Activated CD8-positive, alpha-beta memory T cell treated with anti-CD3 and anti-CD28 coated beads for 48 hours (primary cell): ENCODE results near the gene UBE2F.
A peak's percentile ranks its signal among the peaks of the same experiment; 100 is the strongest.
"Not testable (repeated sequence)": the region's sequence is repeated elsewhere in the genome, so short reads cannot be mapped to it uniquely, and the experiment has no call there.

Source experiments
- DNase-seq, 3 experiments: peaks; one replicate each; pipeline ENCODE4 v3.0.0-alpha.2; 2020; ENCODE audit warnings: low read depth in 2 of 3, low spot score in 2 of 3

UBE2F gene

GRCh38 chr2:238042849-238043584, 76.2 kb downstream of the UBE2F start:
- DNase-seq, result no peak

GRCh38 chr2:238043851-238044250, 77.0 kb downstream of the UBE2F start:
- no peak for DNase-seq

GRCh38 chr2:238045575-238045974, 78.8 kb downstream of the UBE2F start:
- DNase-seq, result no peak

- DNase-seq, result no peak
Observed at GRCh38 chr2:238046725-238047270, 80.0 kb downstream of the UBE2F start.

GRCh38 chr2:238053191-238053776, 86.5 kb downstream of the UBE2F start:
- DNase-seq, result no peak

GRCh38 chr2:238055841-238056240, 89.0 kb downstream of the UBE2F start:
- no peak for DNase-seq

- DNase-seq, result not testable (repeated sequence)
Observed at GRCh38 chr2:238057696-238058575, 91.1 kb downstream of the UBE2F start.

- no peak for DNase-seq
Observed at GRCh38 chr2:238059505-238059904, 92.7 kb downstream of the UBE2F start.

GRCh38 chr2:238060096-238060541, 93.3 kb downstream of the UBE2F start:
- no peak for DNase-seq

- peak; percentile 88 to 95 (median 92) for DNase-seq
Observed at GRCh38 chr2:238060542-238061314, 93.9 kb downstream of the UBE2F start, which contains the start of gene SCLY. Gene SCLY, plus strand, starts transcription at chr2:238061001. Its CDS starts 54 bp downstream, at chr2:238061055.

- peak in 2 of 3 experiments; percentile 21 to 30 for DNase-seq
Observed at GRCh38 chr2:238061315-238062202, 94.7 kb downstream of the UBE2F start.

GRCh38 chr2:238063414-238064189, 96.8 kb downstream of the UBE2F start:
- DNase-seq, result no peak

GRCh38 chr2:238064376-238064775, 97.6 kb downstream of the UBE2F start:
- no peak for DNase-seq

- DNase-seq, result no peak
Observed at GRCh38 chr2:238065071-238065846, 98.4 kb downstream of the UBE2F start.

- DNase-seq, result no peak
Observed at GRCh38 chr2:238066218-238066617, 99.4 kb downstream of the UBE2F start.

- DNase-seq, result not testable (repeated sequence)
Observed at GRCh38 chr2:238066718-238067117, 99.9 kb downstream of the UBE2F start.

GRCh38 chr2:238067939-238068338, 101.1 kb downstream of the UBE2F start:
- no peak for DNase-seq
